NCI-H526 treated with DMSO at 0.1 percent for 48 hours (cell line): Measurements from ENCODE around the gene CREBBP.

Experiments
- DNase-seq: peaks from one replicate; lab custom pipeline; 2025; lab: John Stamatoyannopoulos, UW

CREBBP gene

DNA sequence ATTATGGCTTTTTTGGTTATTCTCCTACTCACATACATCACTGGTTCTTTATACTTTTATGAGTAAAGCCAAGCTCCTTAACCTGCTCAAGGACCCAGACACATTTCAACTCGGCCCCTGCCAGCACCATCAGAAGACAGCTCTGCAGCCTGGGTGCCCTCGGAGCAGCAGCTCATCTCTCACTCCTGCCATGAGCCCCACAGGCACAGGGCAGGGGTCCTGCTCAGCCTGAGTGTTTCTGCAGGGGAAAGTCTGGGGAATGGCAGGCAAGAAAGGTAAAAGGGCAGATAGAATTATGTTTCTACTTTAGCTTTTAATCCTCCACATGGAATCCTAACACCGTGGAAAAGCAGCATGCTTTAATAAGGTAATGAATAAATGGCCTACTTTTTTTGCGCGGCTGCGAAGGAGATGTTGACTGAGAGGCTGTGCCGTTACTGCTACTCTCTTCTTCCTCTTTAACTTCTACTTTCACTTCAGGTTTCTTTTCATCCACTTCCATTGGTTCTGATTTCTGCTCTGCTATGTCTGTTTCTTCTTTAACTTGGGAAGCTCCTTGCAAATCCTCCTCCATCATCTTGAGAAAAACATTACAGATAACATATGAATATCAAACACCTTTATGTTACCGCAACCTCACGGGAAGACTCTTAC is 113.1 kb downstream of the CREBBP start:
- DNase-seq = no peak

DNA sequence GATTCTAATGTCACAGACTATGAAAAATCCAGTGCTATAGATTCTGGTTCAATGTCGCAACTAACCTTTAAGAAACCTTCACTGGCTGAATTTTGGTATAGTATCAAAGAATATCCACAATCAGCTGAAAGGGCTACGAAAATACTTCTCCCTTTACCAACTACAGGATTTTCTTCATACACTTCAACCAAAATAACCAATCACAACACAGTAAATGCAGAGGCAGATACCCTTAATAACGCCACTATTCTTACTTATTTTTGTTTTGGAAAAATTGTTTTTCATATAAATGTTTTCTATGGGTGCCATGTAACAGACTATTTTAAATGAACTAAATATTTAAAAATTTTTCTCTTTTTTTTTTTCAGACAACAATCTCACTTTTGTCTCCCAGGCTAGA is 114.3 kb downstream of the CREBBP start:
- no peak for DNase-seq

DNA sequence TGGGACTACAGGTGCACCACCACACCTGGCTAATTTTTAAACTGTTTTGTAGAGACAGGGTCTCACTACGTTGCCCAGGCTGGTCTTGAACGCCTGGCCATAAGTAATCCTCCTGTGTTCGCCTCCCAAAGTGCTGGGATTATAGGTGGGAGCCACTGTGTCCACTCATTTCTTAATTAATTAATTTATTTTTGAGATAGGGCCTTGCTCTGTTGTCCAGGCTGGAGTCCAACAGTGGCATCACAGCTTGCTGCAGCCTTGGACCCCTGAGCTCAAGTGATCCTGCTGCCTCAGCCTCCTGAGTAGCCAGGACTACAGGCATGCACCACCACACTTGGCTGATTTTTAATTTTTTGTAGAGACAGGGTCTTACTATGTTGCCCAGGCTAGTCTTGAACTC is 116.1 kb downstream of the CREBBP start:
- DNase-seq = no peak

DNA sequence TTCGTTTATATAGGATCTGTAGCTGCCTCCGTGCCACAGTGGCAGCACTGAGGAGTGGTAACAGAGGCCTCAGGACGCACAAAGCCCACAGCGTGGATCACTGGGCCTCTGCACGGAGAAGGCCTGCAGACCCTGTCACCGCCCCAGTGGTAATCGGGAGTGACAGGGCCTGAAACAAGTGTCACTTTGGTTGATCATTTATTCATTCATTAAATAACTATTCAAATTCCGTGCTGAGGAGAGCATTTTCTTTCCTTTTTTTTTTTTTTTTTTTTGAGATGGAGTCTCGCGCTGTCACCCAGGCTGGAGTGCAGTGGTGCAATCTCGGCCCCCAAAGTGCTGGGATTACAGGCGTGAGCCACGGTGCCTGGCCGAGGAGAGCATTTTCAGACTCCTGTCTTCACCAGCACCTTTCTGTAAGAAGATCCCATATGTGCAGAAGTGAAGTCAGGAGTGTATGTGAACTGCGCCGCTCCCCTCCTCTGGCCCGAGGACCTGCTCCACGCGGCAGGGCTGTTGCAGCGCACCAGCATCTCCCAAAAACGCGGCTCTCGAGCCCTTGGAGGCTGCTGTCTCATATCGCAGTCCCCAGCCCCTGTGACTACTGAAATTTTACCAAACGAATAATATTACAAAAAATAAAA is 118.3 kb downstream of the CREBBP start:
- DNase-seq = no peak

DNA sequence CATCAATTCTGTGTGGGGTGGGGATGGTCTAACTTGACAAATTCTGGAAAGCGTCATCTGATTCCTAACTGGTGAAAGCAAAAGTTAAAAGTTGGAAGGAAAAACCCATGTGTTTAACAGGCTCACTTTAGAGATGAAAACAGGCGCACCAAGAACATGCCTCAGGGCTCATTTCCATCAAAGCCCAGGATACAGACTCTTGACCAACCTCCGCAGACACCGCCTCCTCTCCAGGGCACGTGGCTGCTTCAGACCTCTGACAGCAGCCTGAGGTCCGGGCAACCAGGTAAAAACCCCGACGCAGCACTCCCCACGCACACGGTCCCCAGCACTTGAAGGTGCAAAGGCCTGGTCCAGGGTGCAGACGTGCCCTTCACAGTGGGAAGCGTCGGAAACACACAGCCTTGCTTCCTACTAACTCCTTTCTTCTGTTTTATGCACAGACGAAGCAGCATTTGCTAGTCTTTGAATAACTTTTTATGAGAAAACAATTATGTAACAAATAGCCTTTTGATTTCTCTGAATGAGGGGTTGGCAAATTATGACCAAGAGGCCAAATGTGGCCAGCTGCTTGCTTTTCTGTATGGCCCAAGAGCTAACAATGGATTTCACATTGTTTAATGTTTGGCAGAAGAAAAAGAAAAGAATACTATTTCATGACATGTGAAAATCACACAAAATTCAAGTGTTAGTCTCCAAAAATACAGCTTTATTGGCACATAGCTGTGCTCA is 119.0 kb downstream of the CREBBP start:
- DNase-seq = no peak

GRCh38 chr16:3760518-3760917 is 120.0 kb downstream of the CREBBP start:
- DNase-seq = no peak

DNA sequence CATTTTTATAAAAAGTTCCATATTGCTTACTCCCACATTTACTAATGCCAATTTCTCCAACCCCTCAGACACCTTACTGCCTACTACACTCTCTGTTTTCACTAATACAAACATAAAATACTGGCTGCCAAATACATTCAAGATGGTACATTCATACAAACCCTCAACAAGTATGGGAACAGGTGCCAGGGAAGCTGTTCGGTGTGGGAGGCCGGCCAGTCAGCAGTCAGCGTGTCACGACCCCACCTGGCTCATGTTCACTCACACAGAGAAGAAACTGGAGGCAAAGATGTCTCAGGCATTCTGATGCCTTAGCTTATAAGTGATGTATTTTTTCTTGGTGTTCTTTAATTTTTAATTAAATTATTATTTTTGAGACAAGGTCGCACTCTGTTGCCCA is 120.8 kb downstream of the CREBBP start:
- no peak for DNase-seq

DNA sequence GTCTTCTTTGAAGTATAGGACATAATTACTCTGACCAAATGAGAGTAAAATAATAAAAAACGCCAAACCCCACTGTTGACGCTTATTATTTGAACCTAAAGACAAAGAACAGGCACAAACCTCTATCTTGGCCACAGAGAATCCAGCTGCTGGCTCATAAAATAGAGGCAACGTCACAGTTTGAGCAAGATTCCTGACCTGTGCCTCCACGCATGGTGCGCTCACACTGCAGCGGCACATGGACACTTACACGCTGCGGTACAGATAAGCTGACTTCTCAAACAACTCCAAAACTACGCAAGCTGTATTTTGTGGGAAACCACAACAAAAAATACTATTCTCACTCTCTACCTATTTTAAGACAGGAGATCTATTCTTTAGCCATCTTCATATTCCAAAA is 124.4 kb downstream of the CREBBP start:
- no peak for DNase-seq

- no peak for DNase-seq
Observed at GRCh38 chr16:3755249-3755648, 125.3 kb downstream of the CREBBP start.

DNA sequence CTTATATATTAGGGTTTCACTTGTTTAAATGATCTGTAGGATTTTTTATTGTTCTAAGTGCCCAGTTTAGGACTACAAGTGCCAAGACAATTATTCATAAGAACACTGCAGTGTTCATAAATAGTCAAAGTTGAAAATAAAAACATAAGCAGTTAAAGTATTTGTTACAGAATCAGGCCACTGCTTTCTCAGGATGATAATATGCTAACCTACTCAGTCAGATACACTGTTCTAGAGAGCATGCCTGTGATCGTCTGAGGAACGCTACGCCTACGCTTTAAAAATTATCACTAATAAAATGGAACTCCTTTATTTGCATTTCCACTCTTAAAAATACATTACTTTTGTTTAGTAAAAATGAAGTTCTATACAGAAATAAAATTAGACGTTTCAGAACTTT is 125.7 kb downstream of the CREBBP start:
- DNase-seq = no peak

- no peak for DNase-seq
Observed at GRCh38 chr16:3754081-3754703, 126.3 kb downstream of the CREBBP start.

DNA sequence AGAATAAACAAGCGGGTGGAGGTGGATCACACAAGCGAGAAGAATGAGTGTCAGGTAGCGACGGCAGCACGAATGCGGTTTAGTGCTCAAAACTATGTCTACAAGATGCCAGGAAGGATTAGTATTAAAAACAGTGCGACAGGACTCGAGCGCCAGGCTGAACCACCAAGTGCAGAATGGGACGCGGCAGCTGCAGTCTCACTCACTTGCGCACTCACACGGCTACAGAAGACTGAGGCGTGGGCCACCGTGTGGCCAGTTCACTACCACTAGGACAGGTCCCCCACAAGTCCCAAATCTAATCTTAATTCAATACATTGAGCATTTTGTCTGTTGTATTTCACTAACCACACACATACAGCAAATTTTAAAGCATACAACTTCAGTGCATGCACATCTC is 127.5 kb downstream of the CREBBP start:
- no peak for DNase-seq

- DNase-seq = no peak
Observed at GRCh38 chr16:3751878-3752277, 128.6 kb downstream of the CREBBP start.

DNA sequence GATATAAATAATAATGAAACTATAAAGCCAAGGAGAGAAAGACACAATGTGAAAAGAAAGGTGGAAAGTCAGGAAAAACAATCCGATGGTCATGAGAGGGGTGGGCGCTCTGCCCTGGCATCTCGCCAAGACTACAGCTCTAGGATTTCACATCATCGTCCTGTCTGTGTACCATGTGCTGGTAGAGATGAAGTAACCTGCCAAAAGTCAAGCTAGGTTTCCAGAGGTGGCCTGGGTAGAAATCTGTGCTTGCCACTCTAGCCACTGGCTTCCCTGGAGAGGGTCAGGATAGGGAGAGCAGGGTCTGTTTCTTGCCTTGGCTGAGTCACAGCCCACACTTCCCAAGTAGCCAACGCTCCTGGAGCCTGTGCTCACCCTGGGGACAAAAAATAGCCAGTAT is 132.2 kb downstream of the CREBBP start:
- DNase-seq = no peak

DNA sequence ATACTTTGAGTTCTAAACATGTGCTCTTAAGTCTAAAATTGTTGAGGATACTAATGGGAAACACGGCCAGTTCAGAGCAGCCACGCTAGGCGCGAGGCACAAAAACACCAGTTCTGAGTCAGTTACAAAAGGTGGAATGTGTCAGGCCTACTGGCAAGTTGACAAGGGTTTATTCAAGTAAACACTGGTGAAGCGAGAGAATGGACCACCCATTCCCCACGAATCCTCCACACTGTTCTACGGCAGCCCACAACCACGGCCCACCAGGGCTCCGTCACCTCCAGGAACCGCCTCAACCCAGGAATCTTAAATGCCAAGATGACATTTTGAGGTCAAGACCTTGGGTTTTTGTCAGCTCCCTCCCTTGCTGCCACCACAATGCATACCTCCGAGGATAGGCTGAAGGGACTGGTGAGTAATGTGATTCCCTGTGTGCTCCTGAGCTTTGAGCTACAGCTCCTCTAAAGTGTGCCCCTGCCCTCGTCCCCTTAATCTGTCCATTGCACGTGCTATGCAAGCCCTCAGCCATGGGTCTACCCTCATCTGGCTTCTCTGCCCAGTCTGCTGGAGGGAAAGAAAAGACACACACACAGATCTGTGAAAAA is 134.7 kb downstream of the CREBBP start:
- no peak for DNase-seq

DNA sequence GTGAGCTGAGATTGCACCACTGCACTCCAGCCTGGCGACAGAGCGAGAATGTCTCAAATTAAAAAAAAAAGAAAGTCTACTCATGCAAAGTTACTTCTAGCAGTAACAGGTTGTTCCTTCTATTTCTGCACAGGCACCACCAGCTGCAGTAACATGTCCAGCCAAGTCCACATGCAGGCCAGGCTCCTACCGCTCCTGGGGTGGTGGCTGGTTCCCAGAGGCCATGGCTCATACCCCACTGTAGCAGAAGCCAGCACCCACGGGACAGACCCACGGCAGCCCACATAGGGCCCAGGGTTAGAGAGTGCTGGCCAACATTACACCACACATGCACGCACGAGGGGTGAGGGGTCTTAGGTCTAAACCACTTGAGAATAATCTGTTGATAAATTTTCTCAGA is 136.5 kb downstream of the CREBBP start:
- DNase-seq = no peak

DNA sequence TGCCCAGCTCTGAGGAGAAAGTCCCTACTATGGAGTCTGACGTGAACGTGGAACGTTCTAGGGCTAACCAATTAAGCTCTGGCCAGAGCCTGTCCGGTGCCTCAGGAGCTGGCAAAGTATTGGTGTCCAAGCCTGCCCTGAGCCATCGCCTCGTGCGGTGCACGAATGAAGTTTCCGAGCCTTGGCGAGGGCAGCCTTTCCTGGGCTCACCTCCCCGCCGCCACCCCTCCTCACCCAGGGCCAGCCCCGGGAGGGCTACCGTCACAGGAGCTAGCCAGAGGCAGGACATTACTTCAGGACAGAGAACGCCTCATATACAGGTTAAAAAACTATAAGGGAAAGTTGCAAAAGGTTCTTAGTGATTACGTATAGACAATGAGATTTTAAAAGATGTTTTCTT is 139.6 kb downstream of the CREBBP start:
- no peak for DNase-seq

GRCh38 chr16:3740186-3740585 is 140.3 kb downstream of the CREBBP start:
- DNase-seq = no peak

GRCh38 chr16:3739636-3740035 is 140.9 kb downstream of the CREBBP start:
- no peak for DNase-seq

DNA sequence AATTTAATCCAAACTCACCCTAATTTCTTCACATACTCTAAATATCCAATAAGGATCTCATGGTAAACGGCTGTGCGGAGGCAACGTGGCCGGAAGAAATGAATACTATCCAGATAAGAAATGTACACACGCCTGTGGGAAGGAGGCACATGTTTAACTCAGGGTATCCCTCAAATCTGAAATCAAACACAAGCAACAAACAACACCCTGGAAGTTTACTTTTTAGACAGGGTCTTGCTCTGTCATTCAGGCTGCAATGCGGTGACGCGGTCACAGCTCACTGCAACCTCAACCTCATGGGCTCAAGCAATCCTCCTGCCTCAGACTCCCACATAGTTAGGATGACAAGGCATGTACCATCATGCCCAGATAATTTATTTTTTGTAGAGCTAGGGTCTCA is 142.0 kb downstream of the CREBBP start:
- DNase-seq = no peak

- no peak for DNase-seq
Observed at GRCh38 chr16:3738128-3738527, 142.4 kb downstream of the CREBBP start.

DNA sequence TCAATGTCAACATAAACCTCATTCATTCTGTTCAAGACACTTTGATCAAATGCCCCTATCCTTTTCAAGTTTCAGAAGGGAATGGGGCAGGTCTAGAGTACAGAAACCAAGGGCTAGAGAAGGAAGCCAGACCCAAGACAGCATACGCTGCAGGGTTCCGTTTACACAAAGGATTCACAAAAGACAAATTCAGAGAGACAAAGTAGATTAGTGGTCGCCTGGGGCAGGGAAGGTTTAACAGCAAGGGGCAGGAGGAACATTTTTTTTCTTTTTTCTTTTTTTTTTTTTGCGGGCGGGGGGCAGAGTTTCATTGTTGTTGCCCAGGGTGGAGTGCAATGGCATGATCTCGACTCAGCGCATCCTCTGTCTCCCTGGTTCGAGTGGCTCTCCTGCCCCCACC is 143.3 kb downstream of the CREBBP start:
- DNase-seq = no peak

- no peak for DNase-seq
Observed at GRCh38 chr16:3736116-3736515, 144.4 kb downstream of the CREBBP start.
